Fibroblast of lung (primary cell): ENCODE measurements around the gene CDC34.
"Not testable (repeated sequence)": the region's sequence is repeated elsewhere in the genome, so short reads cannot be mapped to it uniquely, and the experiment has no call there.

ENCODE experiments used
- CTCF ChIP-seq, 2 donors: IDR thresholded peaks in 1 of 2; conservative IDR thresholded peaks in 1 of 2; 1 replicate in 1 of 2; 2 replicates in 1 of 2; pipeline ENCODE4 v1.5.1; 2011 to 2012; ENCODE audit warnings: low read length in 2 of 2, control low read depth in 1 of 2, inconsistent platforms in 1 of 2, low read depth in 1 of 2, mild to moderate bottlenecking in 1 of 2
- EZH2 ChIP-seq: IDR thresholded peaks from 2 replicates; pipeline ENCODE4 v1.5.1; 2012; ENCODE audit warnings: low read length, control low read depth, mild to moderate bottlenecking; ENCODE audit errors: missing control alignments

GRCh38 chr19:585146-585545 lies 53.6 kb downstream of the CDC34 start:
- not testable (repeated sequence) for TF ChIP-seq CTCF (conservative IDR thresholded peaks at IDR 0.05 in 1 of 2, IDR thresholded peaks at IDR 0.05 in 1 of 2; ENCODE audit: low read depth in 1 of 2, low read length in 2 of 2); EZH2
